ENCODE data around the gene MGAT5B. TPM values are rescaled to one million over a fixed set of nuclear protein-coding genes. Genes with fewer than 3 reads are reported as not detected.

The MGAT5B gene
- total and polyA plus RNA-seq, 9 of the 15 experiments (the other 6 are each of a cell fraction or from before 2014, with no cell fraction given): 0.09 to 0.43 (median 0.18) TPM; not detected in 4

- Histone ChIP-seq H3K79me2 (ENCODE audit: control insufficient read depth, insufficient read depth, low read length) (no peaks in the 10 kb centered on the region), H3K9me1 (ENCODE audit: control insufficient read depth, insufficient read depth, low read length) (no peaks in the 10 kb centered on the region), H3K9ac (ENCODE audit: insufficient read depth in 1 of 2, low read depth in 2 of 2, low read length in 2 of 2) (no peak overlapping the region), H2AFZ (ENCODE audit: low read depth, low read length) (no peak overlapping the region), H3K4me2 (ENCODE audit: insufficient read depth, low read length) (no peak overlapping the region), H3K36me3 (ENCODE audit: control insufficient read depth, insufficient read depth, low read length) (no peaks in the 10 kb centered on the region), H3K4me1 (replicated peaks in 1 of 2; ENCODE audit: control insufficient read depth in 2 of 2, insufficient read depth in 2 of 2, low read length in 2 of 2) (no peaks in the 10 kb centered on the region), H3K9me3 (replicated peaks; ENCODE audit: control insufficient read depth, insufficient read depth, low read depth, low read length) (peaks cover 3% of the 10 kb centered on the region; the same call in 1 of the 2 replicates), H3K27ac (ENCODE audit: extremely low read depth, low read depth, low read length) (no peak overlapping the region), H3K27me3 (ENCODE audit: control insufficient read depth in 2 of 2, insufficient read depth in 2 of 2, low read length in 2 of 2) (peaks cover 12 to 76% of the 10 kb centered on the region in 2 experiments), H4K20me1 (replicated peaks; ENCODE audit: control insufficient read depth, insufficient read depth, low read length) (0 out of 2 replicates have a peak, but pooled peaks cover 7% of the 10 kb centered on the region), H3K4me3 (no peak overlapping the region)
- ATAC-seq (no peak), FAIRE-seq (no peak), DNase-seq (ENCODE audit: extremely low read depth in 1 of 4, low spot score in 3 of 4) (no peak)
- intact Hi-C loops (cut with micrococcal nuclease): no loop called here
- BruUV-seq (replicated peaks): no TSS peak
- CTCF ChIA-PET (ENCODE audit: low intra/inter-chr PET ratio): no interaction called here
- TF ChIP-seq CTCF (IDR thresholded peaks at IDR 0.05 in 2 of 3, conservative IDR thresholded peaks at IDR 0.05 in 1 of 3; ENCODE audit: insufficient read depth in 2 of 3, low read depth in 1 of 3, low read length in 3 of 3): no peak
- no peak for TF ChIP-seq ZNF764 (CRISPR knock-in tag; IDR thresholded peaks at IDR 0.05; ENCODE audit: low read depth)
- no peak for TF ChIP-seq CBFA2T3 (IDR thresholded peaks at IDR 0.05)
- no peak for TF ChIP-seq PURB (CRISPR knock-in tag; IDR thresholded peaks at IDR 0.05; ENCODE audit: low read depth)
- TF ChIP-seq ARHGAP35 (IDR thresholded peaks at IDR 0.05; ENCODE audit: partially characterized antibody): no peak
- no peak for TF ChIP-seq BRF1 (IDR thresholded peaks at IDR 0.05; ENCODE audit: borderline replicate concordance, extremely low read depth, insufficient read length)
- TF ChIP-seq ZNF165 (CRISPR knock-in tag; IDR thresholded peaks at IDR 0.05; ENCODE audit: borderline replicate concordance): no peak
- POLR2A ChIA-PET: interaction anchor here (0.5 kb wide), 1 partner anchor 738 kb away, joined by 3 read pairs; no protein-coding TSS in a partner anchor
- 10% methylated on average over 10 of the region's 10 CpGs for WGBS (ENCODE audit: insufficient coverage, low coverage, missing lambda C conversion rate)
- in situ Hi-C loops (cut with MboI): no loop called here
Measured at GRCh38 chr17:76892329-76892728, 24.1 kb downstream of the MGAT5B start.
